IPS-20b (cell line): Measurements from ENCODE around the gene BRI3BP.

Source experiments
- H3K27ac ChIP-seq: one replicate; pipeline ENCODE4 v1.5.1; 2013; ENCODE audit warnings: low read length
- H3K27me3 ChIP-seq: 2 replicates; pipeline ENCODE4 v1.6.1; 2013; ENCODE audit warnings: mild to moderate bottlenecking, low read length, inconsistent platforms; ENCODE audit not compliant: insufficient read depth
- H3K36me3 ChIP-seq: 2 replicates; pipeline ENCODE4 v1.6.1; 2013; ENCODE audit warnings: low read depth, mild to moderate bottlenecking, inconsistent platforms, low read length, moderate library complexity; ENCODE audit not compliant: insufficient read depth
- H3K4me1 ChIP-seq: 2 replicates; pipeline ENCODE4 v1.6.1; 2013; ENCODE audit warnings: mild to moderate bottlenecking, control low read depth, inconsistent platforms, low read length, moderate library complexity; ENCODE audit not compliant: insufficient read depth
- H3K4me3 ChIP-seq: 2 replicates; pipeline ENCODE4 v1.5.1; 2013; ENCODE audit warnings: mild to moderate bottlenecking, low read length, inconsistent platforms
- H3K9ac ChIP-seq: 2 replicates; pipeline ENCODE4 v1.6.1; 2013; ENCODE audit warnings: low read depth, mild to moderate bottlenecking, inconsistent platforms, low read length, moderate library complexity
- H3K9me3 ChIP-seq: 2 replicates; pipeline ENCODE4 v1.6.1; 2013; ENCODE audit warnings: mild to moderate bottlenecking, low read depth, low read length, inconsistent platforms; ENCODE audit not compliant: insufficient read depth

Gene BRI3BP

GRCh38 chr12:125006365-125006764 lies 12.9 kb downstream of the BRI3BP start:
- H3K4me1 ChIP-seq = no peaks in the 10 kb centered on the region
- H3K36me3 ChIP-seq = no peaks in the 10 kb centered on the region

DNA sequence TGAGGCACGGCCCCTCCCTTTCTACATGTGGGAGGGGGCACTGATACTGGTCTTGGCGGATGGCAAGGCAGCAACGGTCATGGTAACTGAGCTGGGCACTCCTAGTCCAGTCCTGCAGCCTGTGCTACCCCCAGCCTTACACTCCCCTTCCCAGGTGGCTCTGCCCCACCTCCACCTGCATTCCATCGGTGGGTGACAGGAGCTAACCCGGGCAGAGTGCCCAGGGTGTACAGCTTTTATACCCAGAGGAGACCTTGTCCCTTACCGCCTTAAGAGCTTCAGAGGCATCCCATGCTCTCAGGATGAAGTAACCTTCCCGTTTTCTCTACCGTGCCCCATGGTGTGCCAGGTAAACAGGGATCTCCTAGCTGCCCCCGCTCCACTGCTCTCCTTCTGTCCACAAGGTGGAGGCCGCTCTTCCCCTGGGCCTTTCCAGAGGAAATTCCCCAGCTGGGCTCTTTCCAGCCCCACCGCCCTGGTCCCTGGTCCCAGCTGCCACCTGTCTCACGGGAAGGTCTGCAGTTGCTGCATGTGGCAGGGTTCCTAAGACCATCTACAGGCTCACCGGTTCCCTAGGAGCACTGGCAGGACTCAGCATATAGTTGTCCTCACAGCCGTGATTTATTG lies 20.5 kb downstream of the BRI3BP start:
- Histone ChIP-seq H3K9me3 (no peaks in the 10 kb centered on the region), H3K36me3 (peaks cover 50% of the 10 kb centered on the region), H3K4me1 (no peaks in the 10 kb centered on the region), H3K9ac (no peak overlapping the region), H3K27me3 (no peaks in the 10 kb centered on the region), H3K27ac (no peak overlapping the region), H3K4me3 (no peak overlapping the region)

More at GRCh38 chr12:125006365-125006764, 12.9 kb downstream of the BRI3BP start:
- Histone ChIP-seq H3K27ac (no peak overlapping the region), H3K27me3 (no peaks in the 10 kb centered on the region), H3K4me3 (no peak overlapping the region), H3K9ac (no peak overlapping the region), H3K9me3 (no peaks in the 10 kb centered on the region)

DNA sequence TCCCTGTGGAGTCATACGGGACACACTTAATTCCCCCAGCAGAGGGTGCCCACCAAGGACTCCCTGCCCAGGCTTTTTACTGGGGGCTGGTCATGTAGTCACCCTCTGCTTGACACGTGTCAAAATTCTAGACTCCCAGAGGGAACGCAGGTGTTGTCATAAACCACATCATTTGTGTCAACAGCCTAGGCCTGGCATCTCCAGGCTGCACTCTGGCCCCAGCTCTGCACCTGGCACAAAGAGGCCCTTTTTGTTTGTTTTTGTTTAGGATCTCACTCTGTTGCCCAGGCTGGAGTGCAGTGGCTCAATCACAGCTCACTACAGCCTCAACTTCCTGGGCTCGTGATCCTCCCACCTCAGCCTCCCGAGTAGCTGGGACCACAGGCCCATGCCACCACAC lies 21.1 kb downstream of the BRI3BP start:
- H3K27ac ChIP-seq = no peak overlapping the region
- H3K9me3 ChIP-seq = no peaks in the 10 kb centered on the region
- no peaks in the 10 kb centered on the region for H3K27me3 ChIP-seq
- no peak overlapping the region for H3K4me3 ChIP-seq
- no peak overlapping the region for H3K9ac ChIP-seq
- no peaks in the 10 kb centered on the region for H3K4me1 ChIP-seq
- H3K36me3 ChIP-seq = peaks cover 50% of the 10 kb centered on the region

DNA sequence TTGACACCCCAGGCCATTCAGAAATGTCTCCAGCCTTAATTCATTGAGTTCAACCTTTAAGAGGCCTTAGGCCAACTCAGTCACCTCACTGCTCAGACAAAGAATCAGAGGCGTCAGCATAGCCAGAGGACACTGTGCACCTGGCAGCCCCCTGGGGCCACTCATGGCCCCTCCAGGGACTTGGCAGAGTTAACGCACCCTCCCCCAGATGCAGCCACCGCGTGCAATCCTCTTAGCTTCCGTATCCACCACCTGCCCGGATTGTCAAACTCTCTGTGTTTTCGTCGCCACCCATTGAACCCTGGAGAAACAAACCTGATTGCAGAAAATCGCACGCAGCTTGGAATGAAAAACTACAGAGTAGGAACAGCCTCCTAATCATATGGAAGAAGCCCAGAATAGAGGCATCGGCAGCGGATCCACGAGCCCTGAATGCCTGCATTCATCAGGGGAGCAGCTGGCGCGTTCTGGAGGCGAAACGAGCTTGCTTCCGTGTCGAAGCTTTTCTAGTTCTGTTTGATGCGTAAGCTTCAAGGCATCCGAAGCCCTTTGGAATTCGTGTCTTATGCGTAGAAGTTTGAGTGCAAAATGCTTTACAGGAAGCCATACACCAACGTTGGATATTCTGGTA lies 22.4 kb downstream of the BRI3BP start:
- Histone ChIP-seq H3K4me3 (no peak overlapping the region), H3K9me3 (no peaks in the 10 kb centered on the region), H3K27ac (no peak overlapping the region), H3K4me1 (no peaks in the 10 kb centered on the region), H3K27me3 (no peaks in the 10 kb centered on the region), H3K9ac (no peak overlapping the region), H3K36me3 (peaks cover 53% of the 10 kb centered on the region)

GRCh38 chr12:125017801-125018200 lies 24.4 kb downstream of the BRI3BP start:
- H3K36me3 ChIP-seq = peaks cover 51% of the 10 kb centered on the region
- H3K27me3 ChIP-seq = no peaks in the 10 kb centered on the region
- no peaks in the 10 kb centered on the region for H3K4me1 ChIP-seq
- no peaks in the 10 kb centered on the region for H3K9me3 ChIP-seq
- H3K9ac ChIP-seq = no peak overlapping the region
- no peak overlapping the region for H3K27ac ChIP-seq
- H3K4me3 ChIP-seq = no peak overlapping the region

DNA sequence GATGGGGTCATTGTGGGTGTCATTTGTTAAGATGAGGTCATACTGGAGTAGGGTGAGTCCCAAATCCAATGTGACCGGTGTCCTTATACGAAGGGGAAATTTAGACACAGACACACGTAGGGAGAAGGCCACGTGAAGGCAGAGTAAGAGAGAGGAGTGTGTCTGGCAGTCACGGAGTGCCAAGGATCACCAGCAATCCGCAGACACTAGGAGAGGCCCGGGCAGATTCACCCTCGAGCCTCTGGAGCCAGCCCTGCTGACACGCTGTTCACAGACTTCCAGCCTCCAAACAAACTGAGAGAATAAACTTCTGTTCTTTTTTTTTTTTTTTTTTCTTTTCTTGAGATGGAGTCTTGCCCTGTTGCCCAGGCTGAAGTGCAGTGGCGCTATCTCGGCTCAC lies 24.9 kb downstream of the BRI3BP start:
- Histone ChIP-seq H3K9ac (no peak overlapping the region), H3K36me3 (peaks cover 51% of the 10 kb centered on the region), H3K9me3 (no peaks in the 10 kb centered on the region), H3K4me1 (no peaks in the 10 kb centered on the region), H3K27me3 (no peaks in the 10 kb centered on the region), H3K27ac (no peak overlapping the region), H3K4me3 (no peak overlapping the region)

GRCh38 chr12:125021096-125021495 lies 27.7 kb downstream of the BRI3BP start:
- H3K27me3 ChIP-seq = no peaks in the 10 kb centered on the region
- H3K4me1 ChIP-seq = no peaks in the 10 kb centered on the region
- H3K36me3 ChIP-seq = peaks cover 39% of the 10 kb centered on the region
- no peak overlapping the region for H3K27ac ChIP-seq
- H3K9me3 ChIP-seq = no peaks in the 10 kb centered on the region
- H3K4me3 ChIP-seq = no peak overlapping the region
- H3K9ac ChIP-seq = no peak overlapping the region

DNA sequence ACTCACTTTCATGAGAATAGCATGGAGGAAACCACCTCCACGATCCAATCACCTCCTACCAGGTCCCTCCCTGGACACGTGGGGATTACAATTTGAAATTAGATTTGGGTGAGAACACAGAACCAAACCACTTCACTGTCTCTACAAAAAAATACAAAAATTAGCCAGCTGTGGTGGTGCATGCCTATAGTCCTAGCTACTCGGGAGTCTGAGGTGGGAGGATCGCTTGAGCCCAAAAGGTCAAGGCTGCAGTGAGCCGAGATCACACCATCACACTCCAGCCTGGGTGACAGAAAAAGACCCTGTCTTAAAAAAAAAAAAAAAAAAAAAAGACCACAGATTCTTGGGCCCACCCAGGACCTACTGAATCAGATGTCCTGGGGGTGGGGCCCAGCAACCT lies 28.3 kb downstream of the BRI3BP start:
- no peaks in the 10 kb centered on the region for H3K27me3 ChIP-seq
- H3K4me1 ChIP-seq = no peaks in the 10 kb centered on the region
- H3K27ac ChIP-seq = no peak overlapping the region
- H3K4me3 ChIP-seq = no peak overlapping the region
- H3K9me3 ChIP-seq = no peaks in the 10 kb centered on the region
- peaks cover 41% of the 10 kb centered on the region for H3K36me3 ChIP-seq
- H3K9ac ChIP-seq = no peak overlapping the region

DNA sequence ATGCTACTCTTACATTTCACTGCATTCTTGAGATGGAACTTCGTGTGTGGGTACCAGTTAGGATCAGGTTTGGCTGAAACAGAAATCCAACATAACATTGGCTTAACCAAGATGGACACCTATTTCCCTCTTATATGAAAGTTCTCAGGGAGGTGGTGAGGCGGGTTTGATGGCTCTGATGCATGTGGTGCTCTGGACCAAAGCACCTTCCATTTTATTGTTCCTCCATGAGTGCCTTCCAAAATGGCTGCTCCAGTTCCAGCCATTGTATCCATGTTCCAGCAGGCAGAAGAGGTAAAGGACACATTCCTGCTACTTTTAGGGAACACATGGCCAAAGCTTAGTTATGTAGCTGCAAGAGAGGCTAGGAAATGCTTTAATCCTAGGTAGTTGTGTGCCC lies 29.6 kb downstream of the BRI3BP start:
- no peaks in the 10 kb centered on the region for H3K27me3 ChIP-seq
- H3K4me1 ChIP-seq = no peaks in the 10 kb centered on the region
- no peak overlapping the region for H3K27ac ChIP-seq
- no peaks in the 10 kb centered on the region for H3K9me3 ChIP-seq
- no peak overlapping the region for H3K4me3 ChIP-seq
- peaks cover 33% of the 10 kb centered on the region for H3K36me3 ChIP-seq
- H3K9ac ChIP-seq = no peak overlapping the region

- H3K4me3 ChIP-seq = no peak overlapping the region
- H3K9ac ChIP-seq = no peak overlapping the region
- no peaks in the 10 kb centered on the region for H3K9me3 ChIP-seq
- no peaks in the 10 kb centered on the region for H3K4me1 ChIP-seq
- H3K36me3 ChIP-seq = peaks cover 30% of the 10 kb centered on the region
- no peak overlapping the region for H3K27ac ChIP-seq
- H3K27me3 ChIP-seq = no peaks in the 10 kb centered on the region
Observed at GRCh38 chr12:125024949-125025563, 31.6 kb downstream of the BRI3BP start.

DNA sequence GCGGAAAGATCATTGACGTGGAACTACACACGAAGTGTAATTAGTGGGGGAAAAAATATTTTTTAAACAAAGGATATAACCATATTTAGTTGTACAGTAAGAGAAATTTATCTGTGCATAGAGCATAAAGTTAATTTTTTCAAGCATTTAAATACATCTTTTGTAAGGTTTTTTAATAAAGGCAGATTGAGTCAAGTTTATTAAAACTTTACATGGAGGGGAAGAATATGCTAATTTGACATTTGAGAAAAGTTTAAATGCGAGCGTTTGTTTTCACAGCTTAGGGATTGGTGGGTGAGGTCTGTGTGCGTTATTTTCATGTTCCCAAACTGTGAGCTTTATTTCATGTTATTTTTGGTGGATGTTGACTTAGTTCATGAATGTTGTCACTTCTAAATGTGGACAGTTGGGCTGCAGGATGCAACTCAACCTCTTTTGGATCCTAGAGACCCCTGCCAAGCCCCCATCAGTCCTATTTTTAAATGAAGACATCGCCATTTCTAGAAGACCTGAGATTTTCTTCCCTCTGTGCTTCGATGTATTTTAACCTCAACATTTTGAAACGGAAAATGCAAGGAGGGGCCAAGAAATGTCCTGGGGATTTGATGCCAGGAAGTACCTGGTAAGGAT lies 32.3 kb downstream of the BRI3BP start:
- no peak overlapping the region for H3K9ac ChIP-seq
- H3K36me3 ChIP-seq = peaks cover 26% of the 10 kb centered on the region
- H3K4me3 ChIP-seq = no peak overlapping the region
- no peaks in the 10 kb centered on the region for H3K9me3 ChIP-seq
- H3K27ac ChIP-seq = no peak overlapping the region
- H3K27me3 ChIP-seq = no peaks in the 10 kb centered on the region
- no peaks in the 10 kb centered on the region for H3K4me1 ChIP-seq

DNA sequence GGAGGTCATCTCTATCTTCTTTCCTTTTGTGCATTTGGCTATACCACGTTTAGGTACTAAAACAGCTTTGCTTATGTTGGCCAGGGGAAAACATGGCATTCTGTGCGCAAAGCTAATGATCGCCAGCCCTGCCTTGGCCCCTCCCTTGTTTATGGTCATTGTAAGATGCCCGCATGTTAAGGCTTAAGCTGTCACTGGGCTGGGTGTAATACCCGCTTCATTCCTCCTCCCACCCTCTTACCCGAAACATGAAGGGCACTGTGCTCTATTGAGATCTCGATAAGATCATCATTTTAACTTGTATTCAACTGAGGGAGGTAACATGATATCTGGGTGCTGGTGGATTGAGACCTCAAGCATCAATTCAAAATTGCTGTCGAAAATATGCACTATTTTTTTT lies 34.7 kb downstream of the BRI3BP start:
- no peak overlapping the region for H3K4me3 ChIP-seq
- no peak overlapping the region for H3K27ac ChIP-seq
- peaks cover 21% of the 10 kb centered on the region for H3K36me3 ChIP-seq
- no peak overlapping the region for H3K9ac ChIP-seq
- H3K4me1 ChIP-seq = no peaks in the 10 kb centered on the region
- no peaks in the 10 kb centered on the region for H3K27me3 ChIP-seq
- no peaks in the 10 kb centered on the region for H3K9me3 ChIP-seq
